ENCODE data around the gene ZNF532. TPM values are rescaled to one million over a fixed set of nuclear protein-coding genes. Genes with fewer than 3 reads are reported as not detected.

The ZNF532 gene
- polyA plus RNA-seq, 1 donor (not counting 4 experiments of a cell fraction or from before 2014, with no cell fraction given): 31.5 TPM

GRCh38 chr18:58929206-58929605 lies 64.5 kb downstream of the ZNF532 start:
- H3K36me3 ChIP-seq (ENCODE audit: control insufficient read depth in 2 of 2, extremely low read depth in 1 of 2, insufficient read depth in 2 of 2, low read length in 2 of 2): no peaks in the 10 kb centered on the region
- peaks cover 1% of the 10 kb centered on the region for H3K9me3 ChIP-seq (ENCODE audit: control insufficient read depth, low read depth, low read length)
- no peak overlapping the region for H2AFZ ChIP-seq (ENCODE audit: control insufficient read depth, low read length)
- no peaks in the 10 kb centered on the region for H4K20me1 ChIP-seq (ENCODE audit: control insufficient read depth, extremely low read depth, insufficient read depth, low read length)
- dilution Hi-C loops (cut with MboI; ENCODE audit: extremely low pct_ligation_motif_present, low sequenced_read_pairs): no loop called here
- no peak overlapping the region for H3K4me3 ChIP-seq (ENCODE audit: control insufficient read depth in 2 of 3, extremely low read depth in 1 of 3, insufficient read depth in 2 of 3, low read depth in 1 of 3, low read length in 3 of 3)
- no peaks in the 10 kb centered on the region for H3K27me3 ChIP-seq (ENCODE audit: control insufficient read depth, extremely low read depth, insufficient read depth, low read length)
- no peaks in the 10 kb centered on the region for H3K4me1 ChIP-seq (ENCODE audit: control insufficient read depth, extremely low read depth, insufficient read depth, low read length)
- no peak overlapping the region for H3K27ac ChIP-seq (ENCODE audit: control insufficient read depth, insufficient read depth, low read length)
- peaks cover 7% of the 10 kb centered on the region for H3K79me2 ChIP-seq (ENCODE audit: control insufficient read depth, insufficient read depth, low read length)
- H3K9me1 ChIP-seq (ENCODE audit: control insufficient read depth, extremely low read depth, insufficient read depth, low read length): no peaks in the 10 kb centered on the region
- FAIRE-seq: no peak
- H3K4me2 ChIP-seq (ENCODE audit: control insufficient read depth, extremely low read depth, insufficient read depth, low read depth, low read length): no peak overlapping the region
- DNase-seq (ENCODE audit: low read depth, low spot score): no peak
- no peak for TF ChIP-seq CTCF (optimal IDR thresholded peaks at IDR 0.05 in 1 of 3, IDR thresholded peaks at IDR 0.05 in 1 of 3, conservative IDR thresholded peaks at IDR 0.05 in 1 of 3; ENCODE audit: extremely low read depth in 1 of 3, insufficient read depth in 2 of 3, low read length in 3 of 3)
- no peak for TF ChIP-seq EZH2 (IDR thresholded peaks at IDR 0.05; ENCODE audit: low read length)
- no peak overlapping the region for H3K9ac ChIP-seq (ENCODE audit: control insufficient read depth, extremely low read depth, insufficient read depth, low read length)

GRCh38 chr18:58934356-58934755 lies 69.7 kb downstream of the ZNF532 start:
- H4K20me1 ChIP-seq (ENCODE audit: control insufficient read depth, extremely low read depth, insufficient read depth, low read length): no peaks in the 10 kb centered on the region
- no peaks in the 10 kb centered on the region for H3K9me1 ChIP-seq (ENCODE audit: control insufficient read depth, extremely low read depth, insufficient read depth, low read length)
- no peaks in the 10 kb centered on the region for H3K79me2 ChIP-seq (ENCODE audit: control insufficient read depth, insufficient read depth, low read length)
- no peak overlapping the region for H3K27ac ChIP-seq (ENCODE audit: control insufficient read depth, insufficient read depth, low read length)
- dilution Hi-C loops (cut with MboI; ENCODE audit: extremely low pct_ligation_motif_present, low sequenced_read_pairs): no loop called here
- TF ChIP-seq CTCF (optimal IDR thresholded peaks at IDR 0.05 in 1 of 3, IDR thresholded peaks at IDR 0.05 in 1 of 3, conservative IDR thresholded peaks at IDR 0.05 in 1 of 3; ENCODE audit: extremely low read depth in 1 of 3, insufficient read depth in 2 of 3, low read length in 3 of 3) (no peak), EZH2 (IDR thresholded peaks at IDR 0.05; ENCODE audit: low read length) (no peak)
- no peak for DNase-seq (ENCODE audit: low read depth, low spot score)
- no peaks in the 10 kb centered on the region for H3K27me3 ChIP-seq (ENCODE audit: control insufficient read depth, extremely low read depth, insufficient read depth, low read length)
- no peak overlapping the region for H3K4me2 ChIP-seq (ENCODE audit: control insufficient read depth, extremely low read depth, insufficient read depth, low read depth, low read length)
- H3K36me3 ChIP-seq (ENCODE audit: control insufficient read depth in 2 of 2, extremely low read depth in 1 of 2, insufficient read depth in 2 of 2, low read length in 2 of 2): peaks cover 1 to 4% of the 10 kb centered on the region in 2 experiments
- no peak for FAIRE-seq
- no peak overlapping the region for H3K9ac ChIP-seq (ENCODE audit: control insufficient read depth, extremely low read depth, insufficient read depth, low read length)
- H3K4me1 ChIP-seq (ENCODE audit: control insufficient read depth, extremely low read depth, insufficient read depth, low read length): peaks cover 12% of the 10 kb centered on the region
- H3K4me3 ChIP-seq (ENCODE audit: control insufficient read depth in 2 of 3, extremely low read depth in 1 of 3, insufficient read depth in 2 of 3, low read depth in 1 of 3, low read length in 3 of 3): no peak overlapping the region
- H3K9me3 ChIP-seq (ENCODE audit: control insufficient read depth, low read depth, low read length): no peaks in the 10 kb centered on the region
- H2AFZ ChIP-seq (ENCODE audit: control insufficient read depth, low read length): no peak overlapping the region

All from keratinocyte (primary cell).